IPS DF 4.7 (cell line): Measurements from ENCODE around the gene ETFA.

ENCODE experiments used
- DNase-seq: peaks from one replicate; pipeline ENCODE4 v3.0.0-alpha.2; 2013; ENCODE audit warnings: low spot score; ENCODE audit errors: extremely low read depth

ETFA gene

DNA sequence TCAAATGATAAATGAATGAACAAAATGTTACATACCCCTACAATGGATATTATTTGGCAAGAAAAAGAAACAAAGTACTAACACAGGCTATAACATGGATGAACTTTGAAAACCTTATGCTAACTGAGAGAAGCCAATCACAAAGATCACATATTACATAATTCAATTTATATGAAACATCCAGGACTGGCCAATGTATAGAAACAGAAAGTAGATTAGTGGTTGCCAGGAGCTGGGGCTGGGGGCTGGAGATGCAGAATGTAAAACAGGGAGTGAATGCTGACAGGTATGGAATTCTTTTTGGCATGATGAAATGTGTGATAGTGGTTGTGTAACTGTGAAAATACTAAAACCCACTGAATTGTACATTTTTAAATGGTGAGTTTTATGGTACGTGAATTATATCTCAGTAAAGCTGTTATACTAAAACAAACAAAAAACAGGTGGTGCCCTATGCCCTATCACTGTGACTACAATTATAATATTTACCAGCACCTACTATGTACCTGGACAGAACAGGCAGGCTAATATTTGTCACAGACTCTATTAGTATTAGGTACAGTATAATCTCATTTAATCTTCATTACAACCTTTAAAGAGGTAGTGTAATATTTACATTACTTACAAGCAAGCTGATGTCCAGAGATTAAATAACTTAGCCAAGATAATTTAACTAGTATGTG, 90.0 kb downstream of the ETFA start:
- no peak for DNase-seq

DNA sequence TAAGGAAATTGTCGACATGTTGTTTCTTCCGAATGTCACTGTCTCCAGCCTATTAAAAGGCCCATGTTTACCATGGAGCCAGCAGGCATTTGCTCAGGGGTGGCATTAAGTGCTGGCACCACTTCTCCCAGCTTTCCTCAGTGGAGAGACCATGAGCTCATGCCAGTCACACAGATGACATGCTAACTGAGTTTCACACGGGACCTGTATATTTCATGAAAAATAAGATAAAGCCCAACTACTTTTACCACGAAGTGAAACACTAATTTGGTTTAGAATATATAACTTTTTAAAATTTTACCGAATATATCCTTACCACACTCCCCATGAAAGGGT, 93.4 kb downstream of the ETFA start:
- no peak for DNase-seq

GRCh38 chr15:76217029-76217881, 94.0 kb downstream of the ETFA start:
- no peak for DNase-seq

DNA sequence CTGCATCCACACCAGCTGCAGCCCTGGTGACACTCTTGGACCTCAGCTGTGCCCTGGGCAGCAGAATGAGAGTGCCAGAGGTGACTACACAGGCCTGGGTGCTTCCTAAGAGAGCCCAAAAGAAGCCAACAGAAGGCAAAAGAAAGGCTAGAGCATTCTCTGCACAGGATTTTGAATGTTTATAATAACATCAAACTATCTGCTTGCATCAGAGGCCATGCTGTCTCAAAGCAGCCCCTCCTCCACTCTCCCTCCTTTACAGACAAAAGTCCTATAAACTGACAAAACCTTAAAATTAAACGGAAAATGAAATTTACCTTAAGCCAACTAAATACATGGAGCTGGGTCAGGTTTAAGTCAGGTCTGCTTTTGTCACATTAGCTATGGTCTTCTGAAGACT, 95.6 kb downstream of the ETFA start:
- no peak for DNase-seq

GRCh38 chr15:76209942-76210341, 101.3 kb downstream of the ETFA start:
- DNase-seq = no peak

GRCh38 chr15:76209523-76209922, 101.7 kb downstream of the ETFA start:
- no peak for DNase-seq

DNA sequence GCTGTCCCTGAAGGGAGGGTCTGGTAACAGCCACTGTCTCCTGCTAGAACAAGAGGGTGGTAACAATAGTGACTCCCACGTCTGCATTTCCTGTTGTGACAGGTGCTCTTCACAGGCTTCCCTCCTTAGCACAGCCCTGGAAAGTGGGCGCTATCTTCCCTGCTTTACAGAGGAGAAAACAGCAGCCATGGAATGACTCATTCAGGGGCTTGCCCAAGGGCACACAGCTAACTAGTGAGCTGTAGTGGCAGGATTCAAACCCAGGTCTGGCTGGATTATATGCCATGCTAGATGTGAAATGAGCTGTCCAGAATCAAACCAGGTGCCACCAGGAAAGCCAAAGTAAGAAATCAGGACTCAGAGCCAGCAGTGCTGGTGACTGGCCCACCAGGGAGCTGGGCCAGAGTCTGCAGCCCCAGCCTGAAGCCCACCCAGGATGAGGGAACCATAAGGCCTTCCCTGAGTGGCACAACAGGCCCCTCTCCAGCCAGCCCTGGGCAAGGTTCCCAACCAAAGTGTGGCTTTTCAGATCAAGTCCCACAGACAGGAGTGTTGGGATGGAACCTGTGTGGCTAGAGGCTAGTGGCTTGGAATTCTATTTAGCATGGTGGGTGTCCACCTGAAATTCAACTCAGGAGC, 102.4 kb downstream of the ETFA start:
- no peak for DNase-seq

- DNase-seq = no peak
Measured at GRCh38 chr15:76208084-76208785, 103.0 kb downstream of the ETFA start.

- DNase-seq = no peak
Measured at GRCh38 chr15:76206325-76206976, 104.8 kb downstream of the ETFA start.

- no peak for DNase-seq
Measured at GRCh38 chr15:76204916-76205460, 106.3 kb downstream of the ETFA start.

DNA sequence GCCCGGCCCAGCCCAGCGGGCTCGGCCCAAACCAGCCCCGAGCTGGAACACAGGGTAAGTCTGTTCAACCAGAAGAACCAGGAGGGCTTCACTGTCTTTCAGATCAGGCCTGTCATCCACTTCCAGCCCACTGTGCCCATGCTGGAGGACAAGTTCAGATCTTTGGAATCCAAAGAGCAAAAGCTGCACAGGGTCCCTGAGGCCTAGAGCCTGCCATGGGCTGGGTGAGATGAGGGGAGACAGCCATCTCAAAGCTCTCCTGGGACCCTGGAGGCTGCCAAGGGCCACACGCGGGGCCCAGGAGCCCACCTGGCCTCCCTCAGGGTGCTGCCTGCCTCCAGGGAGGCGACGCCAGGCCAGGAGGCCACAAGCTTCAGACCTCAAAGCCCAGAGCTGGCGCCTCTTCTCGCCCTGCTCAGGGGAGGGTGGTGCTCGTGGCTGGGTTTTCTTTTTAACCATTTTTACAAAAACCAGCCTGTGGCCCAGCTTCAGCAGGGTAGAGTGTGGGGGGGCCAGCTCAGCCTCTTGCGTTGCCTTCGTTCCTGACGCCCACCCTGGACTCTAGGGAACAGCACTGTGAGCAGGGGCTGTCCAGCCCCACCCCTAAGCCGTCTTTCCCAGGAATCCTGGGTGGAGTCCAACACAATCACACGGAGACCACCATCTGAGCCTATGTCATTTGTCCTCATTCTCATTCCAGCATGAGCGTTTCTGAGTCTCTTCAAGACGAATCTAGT, 107.0 kb downstream of the ETFA start:
- DNase-seq = no peak

DNA sequence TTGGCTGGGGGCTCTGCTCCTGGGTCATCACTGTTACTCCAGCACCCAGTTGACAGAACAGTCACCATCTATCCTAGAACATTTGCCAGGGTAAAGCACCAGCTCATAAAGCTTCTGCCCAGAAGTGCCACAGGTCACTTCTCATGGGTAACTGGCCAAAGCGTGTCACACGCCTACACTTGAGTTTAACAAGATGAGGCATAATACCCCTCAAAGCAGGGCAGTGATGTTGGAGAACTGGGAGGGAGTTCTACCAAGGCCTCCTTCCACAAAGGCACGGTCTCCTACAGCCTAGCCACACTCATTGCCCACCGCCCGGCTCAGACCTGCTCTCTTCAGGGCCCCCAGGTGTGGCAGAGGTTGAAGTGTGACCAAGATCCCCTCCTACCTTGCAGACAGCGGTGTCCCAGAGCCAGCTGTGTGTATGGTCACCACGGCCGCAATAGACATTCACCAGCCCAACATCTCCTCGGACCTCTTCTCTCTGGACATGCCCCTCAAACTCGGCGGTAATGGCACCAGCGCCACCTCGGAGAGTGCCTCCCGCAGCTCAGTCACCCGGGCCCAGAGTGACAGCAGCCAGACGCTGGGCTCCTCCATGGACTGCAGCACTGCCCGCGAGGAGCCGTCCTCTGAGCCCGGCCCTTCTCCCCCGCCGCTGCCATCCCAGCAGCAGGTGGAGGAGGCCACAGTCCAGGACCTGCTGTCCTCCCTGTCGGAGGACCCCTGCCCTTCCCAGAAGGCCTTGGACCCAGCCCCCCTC, 107.7 kb downstream of the ETFA start:
- no peak for DNase-seq

- no peak for DNase-seq
Measured at GRCh38 chr15:76201536-76202255, 109.6 kb downstream of the ETFA start.

DNA sequence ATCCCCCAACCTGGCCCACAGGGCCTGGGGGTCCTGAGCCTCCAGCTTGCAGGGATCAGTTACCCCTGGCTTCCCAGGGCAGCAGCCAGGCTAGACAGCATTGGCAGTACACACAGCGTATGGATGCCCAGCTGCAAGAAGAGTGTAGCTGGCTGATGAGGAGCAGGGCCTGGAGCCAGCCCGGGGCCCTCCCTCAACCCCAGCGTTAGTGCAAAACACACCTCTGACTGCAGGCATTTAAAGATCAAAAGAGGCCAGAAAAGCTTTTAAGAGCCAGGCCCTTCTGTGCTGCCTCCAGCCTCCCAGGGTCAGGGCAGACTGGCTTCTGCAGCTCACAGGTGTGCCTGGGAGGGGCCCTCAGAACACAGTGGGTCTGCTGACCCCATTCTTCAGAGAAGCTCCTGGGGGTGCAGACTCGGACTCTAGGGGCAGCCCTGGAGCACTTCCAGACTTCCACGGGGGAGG, 110.6 kb downstream of the ETFA start:
- no peak for DNase-seq

GRCh38 chr15:76200083-76200465, 111.2 kb downstream of the ETFA start:
- no peak for DNase-seq

DNA sequence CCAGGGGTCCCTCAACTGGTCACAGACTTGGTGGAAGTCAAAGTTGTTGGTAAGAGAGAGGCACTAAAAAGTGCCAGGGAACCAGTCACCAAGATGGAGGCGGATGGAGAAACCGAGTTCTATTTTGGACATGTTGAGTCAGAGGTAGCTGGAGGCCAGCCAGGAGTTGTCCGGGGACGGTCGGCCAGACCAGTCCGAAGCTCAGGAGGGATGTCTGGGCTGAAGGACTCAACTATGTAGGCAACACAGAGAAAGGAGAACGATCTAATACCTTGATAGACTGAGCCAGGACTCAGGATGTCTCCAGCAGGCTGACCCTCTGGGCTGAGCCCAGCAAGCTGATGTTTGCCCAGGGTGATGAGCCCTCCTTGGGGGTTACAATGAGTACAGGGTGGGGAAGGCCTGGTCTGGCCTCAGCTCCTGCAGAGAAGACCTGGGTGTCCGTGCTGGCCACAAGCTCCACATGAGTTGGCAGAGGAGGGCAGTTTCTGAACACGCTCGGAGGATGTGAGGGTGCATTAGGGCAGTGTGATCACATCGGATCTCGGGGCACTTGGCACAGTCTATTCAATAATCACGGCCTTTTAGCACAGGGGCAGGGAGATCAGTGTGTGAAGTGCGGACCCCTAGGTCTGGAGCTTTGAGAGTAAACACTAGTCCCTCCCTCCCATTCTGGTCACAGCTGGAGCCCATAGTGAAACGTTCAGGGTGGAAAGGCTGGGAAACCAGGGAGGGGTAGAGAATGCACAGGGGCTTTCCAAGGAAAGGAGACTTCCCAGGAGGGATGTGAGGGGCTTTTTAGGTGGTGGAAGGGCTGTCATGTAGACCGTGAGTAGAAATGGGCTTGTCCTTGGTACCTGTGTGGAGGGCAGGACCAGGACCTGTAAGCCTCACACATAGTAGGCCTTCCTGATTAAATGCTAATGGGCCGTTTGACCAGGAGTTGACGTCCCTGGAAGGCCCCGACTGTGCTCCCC, 111.9 kb downstream of the ETFA start:
- no peak for DNase-seq

GRCh38 chr15:76198456-76199105, 112.7 kb downstream of the ETFA start:
- DNase-seq = no peak
